NCI-H2029 (cell line): Measurements from ENCODE around the gene CNTN5.

Experiments
- DNase-seq: peaks from one replicate; lab custom pipeline; 2025; lab: John Stamatoyannopoulos, UW

The CNTN5 gene

DNA sequence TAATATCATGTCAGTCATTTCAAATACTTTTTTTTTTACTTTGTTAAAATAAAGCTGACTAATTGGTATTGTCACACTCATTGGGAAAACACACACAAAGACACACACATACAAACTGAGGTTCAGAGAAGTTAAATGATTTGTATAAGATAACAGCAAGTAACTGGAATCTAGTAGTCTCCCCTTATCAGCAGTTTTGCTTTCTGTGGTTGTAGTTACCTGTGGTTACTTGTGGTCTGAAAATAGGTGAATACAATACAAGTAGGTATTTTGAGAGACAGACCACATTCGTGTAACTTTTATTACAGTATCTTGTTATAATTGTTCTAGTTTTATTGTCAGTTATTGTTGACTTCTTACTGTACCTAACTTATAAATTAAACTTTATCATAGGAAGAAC, 610.9 kb downstream of the CNTN5 start:
- DNase-seq, result no peak

GRCh38 chr11:99632969-99633368, 612.2 kb downstream of the CNTN5 start:
- no peak for DNase-seq

- no peak for DNase-seq
Measured at GRCh38 chr11:99634581-99634980, 613.8 kb downstream of the CNTN5 start.

- DNase-seq, result no peak
Measured at GRCh38 chr11:99638073-99638553, 617.4 kb downstream of the CNTN5 start.

DNA sequence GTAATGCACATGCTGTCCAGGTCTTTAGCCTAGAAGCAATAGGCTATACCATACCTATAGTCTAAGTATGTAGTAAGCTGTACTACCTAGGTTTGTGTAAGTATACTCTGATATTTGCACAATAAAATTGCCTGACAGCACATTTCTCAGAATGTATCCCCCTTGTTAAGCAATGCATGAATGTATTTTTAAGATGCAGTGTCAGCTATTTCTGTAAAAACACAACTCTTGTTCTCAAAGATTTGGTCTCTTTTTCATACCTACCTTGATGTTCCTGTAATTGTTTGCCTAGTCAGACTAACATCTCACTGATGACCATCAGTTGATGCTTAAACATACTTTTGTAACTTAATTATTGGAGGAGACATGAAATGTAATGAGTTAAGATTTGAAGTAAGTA, 619.9 kb downstream of the CNTN5 start:
- no peak for DNase-seq

GRCh38 chr11:99645934-99646333, 625.2 kb downstream of the CNTN5 start:
- DNase-seq, result no peak

DNA sequence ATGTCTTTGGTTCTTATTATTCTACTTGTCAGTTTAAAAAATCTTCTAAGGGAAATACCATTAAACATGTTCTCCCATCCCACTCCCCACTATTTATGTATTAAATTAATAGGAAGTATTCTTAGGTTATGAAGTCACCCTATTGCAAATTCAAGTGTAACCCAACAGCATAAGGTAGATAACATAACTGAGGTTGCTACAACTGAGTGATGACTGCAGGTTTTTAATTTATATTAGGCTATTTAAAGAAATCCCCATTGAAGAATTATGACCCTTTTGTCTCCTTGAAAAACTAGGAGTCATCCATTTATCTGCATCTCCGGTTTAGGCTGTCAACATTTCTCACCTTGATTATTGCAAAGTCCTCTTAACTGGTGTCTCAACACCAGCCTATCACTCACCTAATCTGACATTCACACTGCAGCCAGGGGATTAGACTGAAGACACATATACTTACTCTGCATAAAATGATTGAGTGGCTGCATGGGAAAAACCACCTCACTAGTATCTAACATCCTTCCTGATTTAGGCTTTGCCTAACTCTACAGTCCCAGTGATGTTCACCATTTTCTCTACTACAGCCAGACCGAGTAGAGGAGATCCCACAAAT, 649.4 kb downstream of the CNTN5 start:
- DNase-seq, result no peak

GRCh38 chr11:99671808-99672409, 651.2 kb downstream of the CNTN5 start:
- DNase-seq, result no peak

DNA sequence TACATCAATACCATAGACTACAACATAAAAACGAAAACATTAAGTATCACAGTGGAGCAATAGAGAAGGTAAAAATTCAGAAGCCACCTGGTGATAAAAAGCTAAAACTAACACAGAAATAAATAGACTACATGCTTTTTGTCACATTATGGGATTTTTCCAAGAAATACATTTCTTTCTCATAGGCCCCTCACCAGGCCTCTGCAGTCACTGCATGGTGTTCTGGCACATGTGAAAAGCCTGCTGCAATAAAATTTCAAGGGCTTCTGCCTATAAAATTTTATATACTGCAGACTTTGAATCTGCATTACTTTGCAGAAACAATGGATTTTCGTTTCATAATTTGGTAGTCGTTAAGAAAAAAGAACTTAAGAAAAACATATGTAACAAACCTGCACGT, 655.5 kb downstream of the CNTN5 start:
- DNase-seq, result no peak

GRCh38 chr11:99682171-99682570, 661.4 kb downstream of the CNTN5 start:
- no peak for DNase-seq

GRCh38 chr11:99682646-99683045, 661.9 kb downstream of the CNTN5 start:
- DNase-seq, result no peak

DNA sequence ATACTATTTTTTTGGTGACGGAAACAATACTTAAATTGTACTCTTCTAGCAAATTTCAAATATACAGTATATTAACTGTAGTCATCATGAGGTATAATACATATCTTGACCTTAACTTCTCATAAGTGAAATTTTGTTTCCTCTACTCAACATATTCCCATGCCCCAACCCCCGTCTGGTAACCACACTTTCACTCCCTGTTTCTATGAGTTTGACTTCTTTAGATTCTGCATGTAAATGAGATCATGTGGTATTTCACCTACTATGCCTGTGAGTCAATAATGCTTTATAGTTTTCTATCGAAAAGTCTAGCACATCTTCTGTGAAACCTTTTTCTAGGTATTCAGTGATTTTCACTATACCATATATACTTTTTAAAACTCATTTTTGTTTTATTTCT, 663.2 kb downstream of the CNTN5 start:
- no peak for DNase-seq

- DNase-seq, result no peak
Measured at GRCh38 chr11:99686838-99687237, 666.1 kb downstream of the CNTN5 start.

DNA sequence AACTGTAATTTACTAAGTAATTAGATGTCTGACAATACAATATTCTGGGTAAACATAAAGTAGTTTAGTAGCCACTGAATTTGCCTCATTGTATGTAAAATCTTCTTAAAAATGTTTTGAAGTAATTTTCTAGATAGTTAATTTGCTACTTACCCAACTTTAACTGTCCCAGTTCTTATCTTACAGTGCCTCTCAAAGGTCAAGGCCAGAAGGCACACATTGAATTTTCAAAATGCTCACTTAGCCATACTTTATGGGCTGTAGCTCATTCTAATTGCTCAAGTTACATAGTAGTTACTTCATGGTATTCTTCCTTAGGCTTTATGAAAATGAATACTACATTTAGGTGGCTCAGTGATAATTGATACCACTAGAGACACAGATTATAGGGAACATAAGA, 666.6 kb downstream of the CNTN5 start:
- no peak for DNase-seq

GRCh38 chr11:99693941-99694492, 673.3 kb downstream of the CNTN5 start:
- no peak for DNase-seq

- DNase-seq, result no peak
Measured at GRCh38 chr11:99695106-99695505, 674.4 kb downstream of the CNTN5 start.

DNA sequence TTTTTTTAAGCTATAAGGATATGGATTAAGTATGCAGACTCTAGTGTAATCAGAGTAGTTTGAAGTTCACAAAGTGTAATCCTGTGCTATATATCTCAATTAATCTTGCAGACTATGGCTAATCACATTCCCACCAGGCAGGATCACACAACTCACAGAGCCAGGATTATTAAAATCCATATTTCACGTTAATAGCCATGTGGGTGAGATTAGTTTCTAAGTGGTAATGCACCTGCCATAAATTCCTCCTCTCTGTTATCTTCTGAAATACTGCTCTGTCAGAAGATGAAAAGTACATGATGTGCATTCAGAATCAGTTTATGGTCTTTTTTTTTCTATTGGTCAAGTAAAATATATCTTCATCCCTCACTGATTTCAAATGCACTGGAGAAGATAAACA, 686.1 kb downstream of the CNTN5 start:
- no peak for DNase-seq

GRCh38 chr11:99708928-99709672, 688.4 kb downstream of the CNTN5 start:
- DNase-seq, result no peak

DNA sequence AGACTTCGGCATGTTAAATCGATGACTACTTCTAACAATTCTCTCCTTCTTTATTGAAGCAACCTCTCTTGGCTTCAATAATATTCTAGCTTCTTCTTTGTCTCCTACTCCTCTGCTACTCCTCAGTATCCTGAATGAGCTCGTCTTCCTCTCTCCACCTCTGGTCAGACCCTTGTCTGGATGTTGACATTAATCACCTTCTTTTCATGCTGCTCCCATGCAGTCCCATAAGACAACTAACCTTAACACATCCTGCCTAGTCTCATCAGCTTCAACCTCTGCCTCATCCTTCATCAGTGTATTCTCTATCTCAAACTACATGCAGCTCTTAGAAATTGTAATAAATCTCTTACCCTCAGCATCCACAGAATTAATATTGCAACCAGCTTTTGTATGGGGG, 695.6 kb downstream of the CNTN5 start:
- no peak for DNase-seq

GRCh38 chr11:99718291-99718690, 697.5 kb downstream of the CNTN5 start:
- DNase-seq, result no peak

DNA sequence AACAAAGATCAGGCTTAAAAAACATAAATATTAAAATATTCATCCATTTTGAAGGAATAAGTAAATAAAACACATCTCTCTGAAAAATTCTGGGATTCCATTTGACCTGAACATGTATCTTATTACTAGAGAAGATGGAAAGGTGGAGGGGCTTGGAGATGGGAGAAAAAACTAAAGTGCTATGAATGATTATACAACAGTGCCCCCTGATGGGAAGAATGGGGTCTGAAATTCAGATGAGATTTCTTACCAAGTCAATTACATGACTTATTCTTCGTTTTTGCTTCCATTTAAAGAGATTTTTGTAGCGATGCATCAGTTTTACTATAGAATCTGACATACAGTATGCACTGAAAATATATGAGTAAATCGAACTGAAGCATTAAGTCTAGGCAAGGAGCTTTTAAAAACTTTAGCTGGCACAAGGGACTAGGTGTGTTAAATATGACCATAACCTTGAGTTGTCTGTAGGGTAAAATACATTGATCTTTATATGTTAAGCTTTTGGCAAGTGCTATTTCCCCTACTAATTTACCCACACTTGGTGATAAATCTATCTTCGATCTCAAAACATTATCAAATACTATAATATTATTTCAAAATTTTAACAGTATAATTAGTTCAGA, 718.8 kb downstream of the CNTN5 start:
- no peak for DNase-seq

GRCh38 chr11:99742501-99742900, 721.8 kb downstream of the CNTN5 start:
- DNase-seq, result no peak

DNA sequence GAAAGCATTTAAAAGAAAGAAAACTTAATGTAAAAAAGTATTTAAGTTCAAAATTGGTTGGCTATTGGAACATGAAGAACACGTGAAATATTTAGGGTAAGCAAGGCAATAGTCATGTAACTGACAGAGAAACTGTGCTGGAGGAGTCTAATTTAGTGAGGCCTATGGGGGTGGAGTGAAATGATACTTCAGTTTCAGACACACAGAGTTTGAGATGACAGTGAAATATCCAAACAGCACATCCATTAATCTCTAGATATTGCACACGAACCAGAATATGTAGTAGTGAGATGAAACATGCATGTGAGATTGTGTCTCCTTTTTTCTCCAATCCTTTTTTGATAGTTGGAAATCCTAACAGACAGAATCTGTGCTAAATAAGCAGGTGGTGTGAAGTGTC, 739.0 kb downstream of the CNTN5 start:
- no peak for DNase-seq
